ENCODE measurements around the gene SLC16A8.

Gene SLC16A8

GRCh38 chr22:38127869-38128268 lies 43.9 kb upstream of the SLC16A8 start:
- no peak overlapping the region for H3K4me3 ChIP-seq
- no peak for TF ChIP-seq CTCF (IDR thresholded peaks at IDR 0.05)
- DNase-seq (ENCODE audit: low spot score), result no peak
- no peak overlapping the region for H3K27ac ChIP-seq

GRCh38 chr22:38126928-38127668 lies 43.1 kb upstream of the SLC16A8 start:
- H3K27ac ChIP-seq, result no peak overlapping the region
- no peak for TF ChIP-seq CTCF (IDR thresholded peaks at IDR 0.05)
- no peak overlapping the region for H3K4me3 ChIP-seq
- no peak for DNase-seq (ENCODE audit: low spot score)

GRCh38 chr22:38125751-38126201 lies 41.8 kb upstream of the SLC16A8 start:
- Histone ChIP-seq H3K4me3 (no peak overlapping the region), H3K27ac (no peak overlapping the region)
- TF ChIP-seq CTCF (IDR thresholded peaks at IDR 0.05), result no peak
- no peak for DNase-seq (ENCODE audit: low spot score)

GRCh38 chr22:38125038-38125610 lies 41.1 kb upstream of the SLC16A8 start:
- no peak for TF ChIP-seq CTCF (IDR thresholded peaks at IDR 0.05)
- no peak overlapping the region for H3K27ac ChIP-seq
- DNase-seq (ENCODE audit: low spot score), result no peak
- no peak overlapping the region for H3K4me3 ChIP-seq

GRCh38 chr22:38124236-38124974 lies 40.4 kb upstream of the SLC16A8 start:
- TF ChIP-seq CTCF (IDR thresholded peaks at IDR 0.05), result no peak
- H3K27ac ChIP-seq, result no peak overlapping the region
- no peak overlapping the region for H3K4me3 ChIP-seq
- no peak for DNase-seq (ENCODE audit: low spot score)

GRCh38 chr22:38122616-38123015 lies 38.6 kb upstream of the SLC16A8 start:
- Histone ChIP-seq H3K27ac (no peak overlapping the region), H3K4me3 (no peak overlapping the region)
- no peak for DNase-seq (ENCODE audit: low spot score)
- TF ChIP-seq CTCF (IDR thresholded peaks at IDR 0.05), result no peak
